GM21576 (cell line): ENCODE data around the gene TRIM16.
"Not testable (repeated sequence)": the region's sequence is repeated elsewhere in the genome, so short reads cannot be mapped to it uniquely, and the experiment has no call there.

Experiments used
- ATAC-seq: cut with Tn5 transposase; IDR thresholded peaks from one replicate; pipeline ENCODE4 v1.9.1; 2021; ENCODE audit warnings: mild to moderate bottlenecking, moderate library complexity; ENCODE audit not compliant: unreplicated experiment

TRIM16 gene

DNA sequence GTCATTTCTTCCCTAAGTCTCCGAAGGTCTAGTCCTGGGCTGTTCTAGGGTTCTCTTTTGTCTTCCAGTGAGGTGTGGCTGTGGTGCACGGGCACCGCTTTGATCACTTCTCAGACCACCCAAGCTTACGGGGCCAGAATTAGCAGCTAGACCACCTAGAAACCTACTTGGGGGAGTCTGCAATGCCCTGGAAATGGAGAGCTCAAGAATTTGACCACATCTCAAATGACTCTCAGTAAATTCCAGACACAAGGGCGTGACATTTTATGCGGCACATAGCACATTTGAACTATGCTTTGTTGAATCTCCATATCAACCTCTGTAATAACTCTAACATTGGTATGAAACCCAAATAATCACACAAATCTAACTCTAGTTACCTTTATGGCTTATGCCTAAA lies 24.9 kb downstream of the TRIM16 start:
- no peak for ATAC-seq

DNA sequence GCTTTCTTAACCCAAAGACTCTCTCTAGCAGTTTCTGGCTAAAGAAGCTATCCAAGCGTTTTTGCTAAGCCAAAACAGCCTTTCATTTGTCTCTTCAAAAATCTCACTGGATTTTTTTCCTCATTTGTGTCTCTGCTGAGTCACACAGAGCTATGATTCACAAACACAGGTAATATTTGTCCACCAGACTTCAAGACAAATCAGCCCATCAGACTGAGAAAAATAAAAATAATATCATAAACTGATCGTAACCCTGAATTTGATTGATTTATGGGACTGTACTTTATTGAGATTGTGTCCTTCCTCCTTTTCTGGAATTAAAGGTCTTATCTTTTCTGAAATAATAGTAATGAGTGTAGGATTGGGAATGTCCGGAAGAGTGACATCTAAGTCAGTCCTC lies 25.8 kb downstream of the TRIM16 start:
- ATAC-seq: no peak

DNA sequence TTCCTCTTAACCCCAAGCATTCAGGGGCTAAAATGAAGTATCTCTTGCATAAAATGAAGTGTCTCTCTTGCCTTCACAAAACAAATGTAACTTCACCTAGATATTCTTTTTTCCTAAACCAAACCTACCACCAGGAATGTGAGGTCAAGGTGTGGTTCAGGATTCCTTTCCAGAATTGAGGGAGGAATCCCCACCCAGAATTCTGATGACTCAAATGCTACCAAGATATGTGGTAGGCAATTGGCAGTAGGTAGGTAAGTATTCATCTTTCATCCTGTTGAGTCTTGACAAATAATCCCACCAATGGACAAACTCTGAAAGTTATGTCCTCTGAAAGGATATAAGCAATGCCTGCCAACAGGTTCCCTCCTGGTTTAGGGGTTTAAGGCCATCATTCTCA lies 26.2 kb downstream of the TRIM16 start:
- no peak for ATAC-seq

DNA sequence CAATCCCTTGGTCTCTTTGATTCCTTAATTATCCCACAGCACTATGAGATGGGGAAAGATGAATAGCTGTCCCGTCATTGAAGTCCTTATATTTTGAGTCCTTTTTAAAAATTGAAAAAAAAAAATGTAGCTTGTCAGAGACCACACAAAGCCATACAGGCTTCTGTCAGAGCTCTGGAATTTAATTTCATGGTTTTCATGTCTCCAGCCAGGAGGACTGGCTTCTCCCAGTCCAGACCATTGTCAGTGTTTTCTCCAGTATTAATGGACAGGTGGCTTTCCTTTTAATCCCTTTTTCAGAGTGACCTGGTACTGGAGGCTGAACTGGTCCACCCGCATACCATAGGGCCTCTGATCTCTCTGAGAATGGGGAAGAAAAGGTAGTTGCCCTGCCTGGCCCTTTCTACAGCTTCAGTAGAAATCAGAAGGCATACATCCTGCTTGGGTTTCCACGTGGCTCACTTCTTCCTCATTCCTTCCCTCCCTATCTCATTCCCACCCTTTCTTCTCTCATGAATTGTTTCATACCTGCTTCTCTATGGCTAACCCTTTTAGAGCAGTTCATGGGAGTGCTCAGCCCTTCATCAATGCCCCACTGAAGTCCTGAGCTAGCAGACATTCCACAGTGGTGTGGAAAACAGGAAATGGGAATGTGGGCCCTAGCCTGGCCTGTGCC lies 29.1 kb downstream of the TRIM16 start:
- ATAC-seq: no peak

DNA sequence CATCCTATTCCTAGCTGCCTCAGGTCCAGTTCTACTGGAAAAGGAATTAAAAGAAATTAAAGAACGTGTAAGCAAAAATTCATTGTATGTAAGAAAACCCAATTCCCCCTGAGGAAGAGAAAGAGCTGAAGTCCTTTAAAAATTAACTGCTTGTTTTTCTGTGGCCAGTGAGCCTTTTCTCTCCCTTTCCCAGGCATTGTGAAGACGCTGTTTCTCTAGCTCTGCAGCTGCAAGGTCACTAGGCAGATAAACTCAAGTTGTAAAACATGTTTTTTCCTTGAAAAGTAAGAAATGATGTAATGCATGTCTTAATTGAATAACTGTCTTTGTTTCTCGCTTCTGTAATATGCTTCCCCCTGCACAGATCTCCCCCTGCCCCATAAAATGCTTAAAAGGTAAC lies 29.7 kb downstream of the TRIM16 start:
- not testable (repeated sequence) for ATAC-seq

DNA sequence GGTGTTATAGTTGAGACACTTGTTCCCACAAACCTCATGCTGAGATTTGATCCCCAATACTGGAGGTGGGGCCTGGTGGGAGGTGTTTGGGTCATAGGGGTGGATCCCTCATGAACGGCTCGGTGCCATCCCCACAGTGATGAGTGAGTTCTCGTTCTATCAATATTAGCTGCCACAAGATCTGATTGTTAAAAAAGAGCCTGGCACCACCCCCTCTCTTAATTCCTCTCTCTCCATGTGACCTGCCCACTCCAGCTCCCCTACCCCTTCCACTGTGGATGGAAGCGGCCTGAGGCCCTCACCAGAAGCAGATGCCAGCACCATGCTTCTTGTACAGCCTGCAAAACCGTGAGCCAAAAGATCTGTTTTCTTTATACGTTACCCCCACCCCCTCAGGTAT lies 31.2 kb downstream of the TRIM16 start:
- no peak for ATAC-seq

DNA sequence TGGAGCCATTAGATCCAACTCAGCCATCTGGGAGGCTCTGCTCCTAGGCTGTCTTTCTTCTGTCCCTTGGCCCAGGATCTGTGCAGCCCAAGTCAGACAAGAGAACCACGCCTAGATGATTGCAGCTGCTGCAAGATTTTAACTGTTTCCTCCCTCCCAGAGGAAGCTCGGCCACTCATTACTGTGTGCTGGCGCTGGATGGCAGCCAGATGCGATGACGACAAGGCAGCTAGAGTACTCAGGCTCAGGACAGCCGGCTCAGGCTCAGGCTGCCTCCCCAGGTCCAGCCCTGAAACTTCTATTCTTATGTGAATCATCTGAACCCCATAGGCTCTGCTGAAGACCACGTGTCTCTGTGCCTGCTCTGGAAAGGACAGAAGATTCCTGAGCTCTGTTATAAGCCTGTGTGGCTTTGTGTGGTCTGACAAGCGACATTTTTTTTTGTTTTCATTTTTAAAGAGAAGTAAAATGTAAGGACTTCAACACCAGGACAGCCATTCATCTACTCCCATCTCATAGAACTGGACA lies 32.5 kb downstream of the TRIM16 start:
- ATAC-seq: no peak

DNA sequence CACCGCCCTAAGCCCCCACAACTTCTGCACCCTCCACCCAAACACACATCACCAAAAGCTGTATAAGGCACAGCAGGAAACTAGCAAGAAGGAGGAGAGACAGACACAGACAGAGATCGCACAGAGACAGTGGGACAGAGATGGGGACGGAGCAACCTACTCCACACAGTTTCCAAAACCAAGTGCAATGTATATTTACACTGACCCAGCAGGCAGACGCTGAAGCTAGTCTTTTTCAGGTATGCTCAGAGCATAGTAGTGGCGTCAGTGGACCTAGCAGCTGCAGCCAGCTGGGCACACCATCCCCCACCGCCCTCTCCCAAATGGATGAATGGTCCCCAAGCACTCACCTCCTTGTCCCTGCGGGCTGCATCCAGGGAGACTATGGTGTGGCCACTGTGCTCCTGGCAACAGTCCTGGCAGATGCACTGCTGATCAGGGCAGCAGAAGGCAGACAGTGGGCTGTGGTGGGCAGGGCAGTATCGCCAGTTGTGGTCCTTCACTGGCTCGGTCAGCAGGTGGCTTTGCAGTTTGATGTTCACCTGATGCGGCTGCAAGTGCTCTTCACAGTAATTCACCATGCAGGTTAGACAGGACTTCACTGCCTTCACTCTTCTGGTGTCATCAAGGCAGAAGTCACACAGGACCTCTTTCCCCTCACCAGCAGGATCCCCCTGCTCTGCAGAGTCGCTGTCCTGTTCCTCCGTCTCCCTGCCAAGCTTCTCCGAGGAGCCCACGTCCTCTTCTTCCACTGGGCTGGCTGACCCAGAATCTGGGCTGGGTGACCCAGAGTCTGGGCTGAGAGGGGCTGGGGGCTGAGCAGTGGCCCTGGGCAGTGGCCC lies 33.1 kb downstream of the TRIM16 start:
- no peak for ATAC-seq

DNA sequence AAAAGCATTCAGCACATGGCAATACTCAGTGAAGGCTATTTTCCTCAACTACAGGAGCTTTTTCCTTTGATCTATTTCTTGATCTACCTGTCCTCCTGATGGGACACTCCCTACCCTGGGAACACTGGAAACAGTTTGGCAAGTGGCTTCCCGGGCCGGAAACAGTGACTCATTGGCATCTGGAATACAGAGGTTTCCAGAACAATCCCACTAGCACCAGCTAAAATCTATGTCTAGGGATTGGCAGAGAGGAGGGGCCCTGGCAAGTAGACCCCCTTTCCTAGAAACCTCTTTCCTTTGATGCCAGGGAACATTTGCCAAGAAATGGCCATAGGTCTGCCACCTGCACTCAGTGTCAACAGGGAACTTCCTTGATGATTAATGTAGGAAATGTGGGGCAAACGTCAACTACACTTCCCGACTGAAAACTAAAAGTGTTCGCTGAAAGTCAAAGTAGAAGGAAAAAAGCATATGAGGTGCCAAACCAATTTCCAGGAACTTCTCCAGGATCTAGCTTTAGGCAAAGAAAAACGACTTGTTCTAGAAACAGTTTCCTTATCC lies 34.2 kb downstream of the TRIM16 start:
- ATAC-seq: no peak

DNA sequence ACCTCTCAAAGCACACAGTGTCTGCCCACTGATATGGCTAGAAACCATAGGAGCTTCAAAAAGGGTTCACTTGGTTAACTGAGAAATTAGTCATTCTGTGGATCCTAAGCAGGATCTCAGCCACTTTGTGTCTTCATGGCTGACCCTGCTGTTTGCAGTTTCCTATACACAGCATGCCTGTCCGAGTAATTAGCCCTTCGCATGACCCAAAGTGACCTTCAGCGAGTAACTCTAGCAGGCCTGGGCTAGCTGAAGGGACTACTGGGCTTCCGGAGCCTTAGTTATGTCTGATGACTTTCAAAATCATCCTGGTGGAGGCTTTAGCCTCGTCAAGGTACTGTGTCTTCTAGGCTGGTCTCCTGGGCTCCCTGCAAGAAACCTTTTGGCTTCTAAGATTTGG lies 35.7 kb downstream of the TRIM16 start:
- no peak for ATAC-seq

DNA sequence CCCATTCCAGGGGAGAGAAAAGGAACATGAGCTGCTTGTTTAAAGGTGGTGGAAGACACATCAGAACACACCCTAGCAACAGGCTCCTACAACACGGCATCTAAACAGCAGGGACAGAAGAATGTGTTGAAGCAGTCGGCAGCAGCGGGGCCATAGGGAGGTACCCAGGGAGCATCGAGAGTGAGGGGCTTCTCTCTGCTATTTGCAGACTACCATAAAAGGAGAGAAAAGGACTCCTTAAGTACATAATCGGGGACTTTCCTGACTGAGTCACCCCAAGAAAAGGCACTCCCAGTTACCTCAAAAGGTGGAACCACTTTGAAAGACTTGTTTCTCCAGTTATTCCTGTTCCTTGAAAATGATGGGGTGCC lies 38.2 kb downstream of the TRIM16 start:
- ATAC-seq: not testable (repeated sequence)

DNA sequence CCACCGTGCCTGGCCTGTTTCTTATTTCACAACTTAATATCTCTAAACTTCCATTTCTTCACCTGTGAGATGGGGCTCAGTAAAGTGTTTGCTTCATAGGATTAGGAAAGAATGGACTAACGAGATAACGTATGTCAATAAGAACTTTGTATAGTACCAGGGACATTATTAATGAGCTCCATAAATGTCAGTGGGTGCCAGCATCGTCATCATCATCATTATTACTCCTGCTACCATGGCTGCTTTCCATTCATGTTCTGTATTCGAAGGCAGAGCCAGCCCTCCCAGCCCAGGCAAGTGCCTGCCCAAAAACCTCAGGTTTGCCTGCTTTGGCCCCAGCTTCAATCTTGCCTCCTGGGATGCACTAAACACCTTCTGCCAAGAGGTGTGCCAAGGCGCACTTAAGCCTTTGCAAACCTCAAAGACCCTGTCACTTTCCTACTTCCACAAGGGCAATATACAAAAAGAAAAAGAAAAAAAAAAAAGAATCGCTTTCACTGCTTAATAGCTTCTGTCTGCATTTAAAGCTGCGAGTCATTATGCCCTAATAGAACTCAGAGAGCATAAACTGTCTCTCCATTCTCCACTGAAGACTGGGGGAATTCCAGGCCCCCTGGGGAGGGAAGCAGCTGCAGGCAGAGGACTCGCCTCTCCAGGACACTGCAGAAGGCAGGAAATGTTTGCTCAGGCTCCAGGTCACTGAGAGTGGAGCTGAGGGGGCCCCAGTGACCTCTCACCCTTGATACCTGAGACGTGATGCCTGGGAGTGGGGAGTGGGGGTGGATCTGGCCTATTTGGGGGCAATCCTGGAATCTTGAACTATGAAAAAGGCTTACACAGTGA lies 38.8 kb downstream of the TRIM16 start:
- ATAC-seq: not testable (repeated sequence)

DNA sequence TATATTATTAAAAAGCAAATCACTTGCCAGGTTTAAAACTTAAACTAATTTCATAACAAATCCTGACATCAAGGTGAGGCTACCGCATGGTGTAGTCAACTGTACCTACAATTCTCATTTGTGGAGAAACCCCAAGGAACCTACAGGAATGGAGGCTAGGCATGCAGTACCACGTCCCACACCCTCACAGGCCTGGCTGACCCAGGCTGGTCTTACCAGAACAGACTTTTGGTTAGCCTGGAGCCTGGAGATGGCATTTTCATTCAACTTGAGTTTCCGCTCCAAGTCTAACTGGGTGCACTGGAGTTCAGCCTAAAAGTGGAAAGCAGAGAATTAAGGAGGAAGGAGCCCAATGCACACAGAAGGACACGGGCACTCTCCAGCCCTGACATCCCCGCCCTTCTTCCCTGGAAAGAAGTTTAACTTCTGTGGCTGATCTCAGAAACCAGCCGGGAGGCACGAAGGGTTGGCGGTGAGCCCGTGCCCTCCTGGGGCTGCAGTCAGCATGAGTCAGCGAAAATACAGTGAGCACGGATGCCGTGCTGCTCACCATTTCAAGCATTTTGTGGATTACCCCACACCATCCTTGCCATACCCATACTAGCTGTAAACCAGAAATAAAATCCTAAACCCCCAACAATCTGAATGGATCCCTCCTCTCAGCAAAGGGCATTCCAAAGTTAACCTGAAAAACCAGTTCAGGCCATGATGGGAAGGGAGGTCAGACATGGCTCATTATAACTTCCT lies 41.4 kb downstream of the TRIM16 start:
- ATAC-seq: not testable (repeated sequence)

DNA sequence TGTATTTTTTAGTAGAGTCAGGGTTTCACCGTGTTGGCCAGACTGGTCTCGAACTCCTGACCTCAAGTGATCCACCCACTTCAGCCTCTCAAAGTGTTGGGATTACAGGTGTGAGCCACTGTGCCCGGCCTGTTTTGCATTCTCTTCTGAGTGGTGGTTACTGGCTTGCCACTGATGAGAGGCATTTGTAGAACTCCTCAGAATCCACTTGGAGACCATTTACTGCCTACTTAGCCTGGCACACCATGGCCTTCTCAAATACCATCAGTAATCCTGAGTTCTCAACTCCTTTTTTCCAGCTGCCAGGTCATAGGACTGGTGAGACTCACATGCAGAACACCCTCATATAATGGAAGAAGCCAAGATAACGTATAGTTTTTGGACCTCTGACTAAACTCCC lies 42.1 kb downstream of the TRIM16 start:
- ATAC-seq: not testable (repeated sequence)

DNA sequence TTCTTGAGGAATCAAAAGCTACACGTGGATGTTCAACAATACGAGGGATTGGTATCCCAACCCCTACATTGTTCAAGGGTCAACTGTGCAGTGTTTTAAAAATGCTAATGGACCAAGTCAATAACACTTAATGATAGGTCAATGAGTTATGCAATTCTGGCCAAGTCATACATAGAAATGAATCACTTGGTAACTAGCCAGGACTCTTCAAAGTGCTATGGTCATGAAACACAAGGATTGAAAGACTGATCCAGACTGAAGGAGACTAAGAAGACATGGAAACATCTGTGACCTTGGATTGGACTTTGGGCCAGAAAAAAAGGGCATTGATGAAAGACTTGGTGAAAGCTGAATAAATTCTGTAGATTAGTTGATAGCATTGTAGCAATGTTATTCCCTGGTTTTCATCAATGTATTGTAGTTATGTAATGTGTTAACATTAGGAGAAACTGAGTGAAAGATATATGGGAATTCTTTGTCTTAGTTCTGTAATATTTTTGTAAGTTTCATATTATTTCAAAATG lies 53.1 kb downstream of the TRIM16 start:
- not testable (repeated sequence) for ATAC-seq

DNA sequence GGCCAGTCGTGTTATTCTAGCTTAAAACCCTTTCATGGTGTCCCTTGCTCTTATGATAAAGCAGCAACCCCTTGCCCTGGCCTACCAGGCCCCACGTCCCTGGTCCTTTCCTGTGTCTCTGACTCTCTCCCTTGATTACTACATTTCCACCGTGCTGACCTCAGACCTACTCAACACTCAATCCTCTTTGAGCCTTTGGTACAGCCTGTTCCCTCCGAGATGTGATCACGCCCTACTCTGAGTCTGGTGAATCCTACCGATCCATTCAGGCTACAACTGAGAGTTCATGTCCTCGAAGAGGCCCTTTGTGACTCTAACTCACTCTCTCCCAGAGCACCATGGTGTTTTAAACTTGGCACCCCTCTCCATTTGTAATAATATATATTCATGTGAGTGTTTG lies 54.1 kb downstream of the TRIM16 start:
- ATAC-seq: not testable (repeated sequence)

DNA sequence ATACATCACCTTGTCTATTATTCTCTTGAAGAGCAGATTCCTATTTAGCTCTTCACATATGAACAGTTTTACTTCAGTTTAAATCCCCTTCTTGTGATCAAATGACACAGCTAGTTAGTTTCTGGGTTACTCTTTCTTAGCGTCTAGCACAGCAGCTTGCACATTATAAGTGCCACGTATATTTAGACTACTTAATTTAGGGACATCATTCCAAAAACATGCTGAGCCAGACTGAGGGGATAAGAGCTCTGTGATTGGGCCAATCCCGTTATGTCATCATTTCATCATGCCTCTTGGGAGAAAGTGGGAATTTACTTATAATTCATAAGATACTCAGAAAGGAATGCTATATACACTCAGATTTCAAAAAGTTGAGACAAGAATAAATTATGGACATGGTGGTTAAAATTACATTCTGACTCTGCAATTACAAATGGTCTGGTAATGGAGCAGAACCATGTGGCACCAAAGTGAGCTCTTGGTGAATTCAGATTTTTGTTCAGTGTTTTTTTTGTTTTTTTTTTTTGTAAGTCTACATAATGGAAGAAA lies 60.4 kb downstream of the TRIM16 start:
- ATAC-seq: not testable (repeated sequence)

DNA sequence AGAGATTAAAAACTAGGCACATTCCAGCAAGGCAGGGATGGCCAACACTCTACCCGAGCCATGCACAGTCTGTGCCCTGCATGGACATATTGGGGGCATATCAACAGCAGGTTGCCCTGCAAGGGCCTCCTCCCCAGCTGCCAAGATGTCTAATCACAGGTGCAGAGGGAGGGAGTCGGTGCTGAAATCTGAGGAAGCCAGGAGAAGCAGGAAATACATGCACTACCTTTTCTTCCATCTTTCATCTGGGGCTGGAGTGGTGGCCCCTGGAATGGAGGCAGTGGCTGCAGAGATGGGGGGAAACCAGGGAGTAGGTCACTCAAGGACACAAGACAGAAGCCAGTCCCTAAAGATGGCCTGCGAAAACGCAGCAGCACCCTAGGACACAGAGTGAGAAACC lies 60.9 kb downstream of the TRIM16 start:
- not testable (repeated sequence) for ATAC-seq

DNA sequence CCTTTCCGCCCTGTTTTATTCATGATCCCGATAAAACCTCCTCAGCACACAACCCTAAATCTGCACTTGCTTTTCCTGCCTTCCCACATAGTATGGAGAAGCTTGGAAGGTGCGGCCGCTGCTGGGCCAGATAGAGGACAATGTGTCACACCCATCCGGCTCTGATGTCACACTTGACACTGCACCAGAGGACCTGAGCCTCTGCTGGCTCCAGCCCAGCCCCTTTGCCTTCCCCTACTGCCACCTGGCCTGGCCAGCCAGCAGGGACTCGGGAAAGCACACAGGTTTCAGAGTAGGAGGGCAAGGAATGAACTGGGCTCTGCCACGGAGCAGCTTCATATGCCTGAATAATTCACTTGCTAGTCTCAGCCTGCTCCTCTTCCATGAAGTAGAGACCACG lies 62.0 kb downstream of the TRIM16 start:
- ATAC-seq: not testable (repeated sequence)
